ENCODE results near the gene POU2F1.

The POU2F1 gene

DNA sequence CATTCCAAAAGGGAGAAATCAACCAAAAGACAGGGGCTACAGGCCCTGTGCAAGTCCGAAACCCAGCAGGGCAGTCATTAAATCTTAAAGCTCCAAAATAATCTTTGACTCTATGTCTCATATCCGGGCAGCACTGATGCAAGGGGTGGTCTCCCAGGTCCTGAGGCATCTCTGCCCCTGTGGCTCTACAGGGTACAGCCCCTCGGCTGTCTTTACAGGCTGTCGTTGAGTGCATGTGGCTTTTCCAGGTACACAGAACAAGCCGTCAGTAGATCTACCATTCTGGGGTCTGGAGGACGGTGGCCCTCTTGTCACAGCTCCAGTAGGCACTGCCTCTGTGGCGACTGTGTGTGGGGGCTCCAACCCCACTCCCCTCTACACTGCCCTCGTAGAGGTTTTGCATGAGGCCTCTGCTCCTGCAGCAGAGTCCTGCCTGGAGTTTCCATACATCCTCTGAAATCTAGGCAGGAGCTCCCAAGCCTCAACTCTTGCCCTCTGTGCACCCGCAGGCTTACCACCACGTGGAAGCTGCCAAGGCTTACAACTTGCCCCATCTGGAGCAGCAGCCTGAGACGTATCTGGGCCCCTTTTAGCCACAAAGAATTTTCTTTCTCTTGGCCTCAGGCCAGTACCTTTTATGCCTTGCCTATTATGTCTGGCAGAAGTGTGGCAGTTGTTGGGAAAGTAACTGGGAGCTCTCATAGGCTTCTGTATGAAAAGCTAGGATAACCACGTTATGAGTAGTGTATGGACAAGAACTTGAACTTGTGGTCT, 52.5 kb downstream of the POU2F1 start:
- TF ChIP-seq, protein P1, sequence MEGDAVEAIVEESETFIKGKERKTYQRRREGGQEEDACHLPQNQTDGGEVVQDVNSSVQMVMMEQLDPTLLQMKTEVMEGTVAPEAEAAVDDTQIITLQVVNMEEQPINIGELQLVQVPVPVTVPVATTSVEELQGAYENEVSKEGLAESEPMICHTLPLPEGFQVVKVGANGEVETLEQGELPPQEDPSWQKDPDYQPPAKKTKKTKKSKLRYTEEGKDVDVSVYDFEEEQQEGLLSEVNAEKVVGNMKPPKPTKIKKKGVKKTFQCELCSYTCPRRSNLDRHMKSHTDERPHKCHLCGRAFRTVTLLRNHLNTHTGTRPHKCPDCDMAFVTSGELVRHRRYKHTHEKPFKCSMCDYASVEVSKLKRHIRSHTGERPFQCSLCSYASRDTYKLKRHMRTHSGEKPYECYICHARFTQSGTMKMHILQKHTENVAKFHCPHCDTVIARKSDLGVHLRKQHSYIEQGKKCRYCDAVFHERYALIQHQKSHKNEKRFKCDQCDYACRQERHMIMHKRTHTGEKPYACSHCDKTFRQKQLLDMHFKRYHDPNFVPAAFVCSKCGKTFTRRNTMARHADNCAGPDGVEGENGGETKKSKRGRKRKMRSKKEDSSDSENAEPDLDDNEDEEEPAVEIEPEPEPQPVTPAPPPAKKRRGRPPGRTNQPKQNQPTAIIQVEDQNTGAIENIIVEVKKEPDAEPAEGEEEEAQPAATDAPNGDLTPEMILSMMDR (IDR thresholded peaks at IDR 0.05; ENCODE audit: low read depth, low read length) = no peak
- no peak for DNase-seq (ENCODE audit: extremely low read depth, low read depth)

DNA sequence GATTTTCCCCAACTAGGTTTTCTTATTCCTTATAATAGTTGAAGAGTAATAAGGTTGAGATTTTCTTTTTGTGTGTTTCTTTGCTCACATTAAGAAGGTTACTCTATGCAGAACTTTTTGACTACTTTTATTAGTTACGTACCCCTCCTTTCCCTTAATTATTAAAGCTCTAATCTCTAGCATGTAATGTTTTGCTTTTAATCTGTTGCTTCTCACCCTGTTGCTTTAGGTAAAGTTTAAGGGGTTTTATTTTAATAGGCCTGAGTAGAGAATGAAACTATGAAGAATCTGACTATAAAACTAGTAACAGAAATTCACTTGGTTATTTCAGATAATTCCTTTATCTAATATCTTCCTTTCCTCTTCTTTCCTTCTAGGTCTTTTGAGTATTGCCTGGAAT, 53.4 kb downstream of the POU2F1 start:
- TF ChIP-seq, protein P1 (IDR thresholded peaks at IDR 0.05; ENCODE audit: low read depth, low read length) = no peak
- DNase-seq (ENCODE audit: extremely low read depth, low read depth) = no peak

DNA sequence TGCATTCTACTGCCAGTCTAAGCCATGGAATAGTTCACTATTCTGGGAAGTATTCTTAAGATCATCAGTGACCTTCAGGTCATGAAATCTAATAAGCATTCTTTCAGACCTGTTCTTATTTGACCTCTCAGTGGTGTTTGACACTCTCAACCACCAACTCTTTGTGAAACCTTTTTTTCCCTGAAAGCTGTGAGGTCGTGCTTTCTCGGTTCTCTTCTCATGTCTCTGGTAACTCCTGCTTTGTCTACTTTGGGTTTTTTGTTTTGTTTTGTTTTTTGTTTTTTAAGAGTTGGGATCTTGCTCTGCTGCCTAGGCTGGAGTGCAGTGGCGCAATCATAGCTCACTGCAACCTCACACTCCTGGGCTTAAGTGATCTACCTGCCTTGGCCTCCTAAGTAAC, 56.3 kb downstream of the POU2F1 start:
- DNase-seq (ENCODE audit: extremely low read depth, low read depth) = no peak

DNA sequence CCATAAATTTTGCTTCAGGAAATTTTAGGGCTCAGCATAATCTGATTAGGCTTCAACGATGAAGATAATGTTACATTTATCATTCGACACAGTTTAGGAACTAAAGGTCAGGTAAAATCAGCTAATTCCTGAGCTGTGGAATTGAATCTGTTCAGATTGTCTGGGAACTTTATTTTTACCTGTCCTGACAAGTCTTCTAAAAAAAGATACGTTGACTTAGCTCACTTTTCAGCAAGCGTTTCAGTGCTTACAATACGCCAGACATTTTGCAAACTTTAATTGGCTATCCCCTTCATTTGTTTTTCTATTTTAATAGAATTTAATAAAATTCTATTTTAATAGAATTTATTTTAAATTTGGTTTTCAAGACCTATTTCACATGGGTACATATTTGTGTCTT, 57.8 kb downstream of the POU2F1 start:
- TF ChIP-seq, protein P1 (IDR thresholded peaks at IDR 0.05; ENCODE audit: low read depth, low read length) = no peak

More for the DNA sequence above, 56.3 kb downstream of the POU2F1 start:
- TF ChIP-seq, protein P1 (IDR thresholded peaks at IDR 0.05; ENCODE audit: low read depth, low read length) = no peak

DNA sequence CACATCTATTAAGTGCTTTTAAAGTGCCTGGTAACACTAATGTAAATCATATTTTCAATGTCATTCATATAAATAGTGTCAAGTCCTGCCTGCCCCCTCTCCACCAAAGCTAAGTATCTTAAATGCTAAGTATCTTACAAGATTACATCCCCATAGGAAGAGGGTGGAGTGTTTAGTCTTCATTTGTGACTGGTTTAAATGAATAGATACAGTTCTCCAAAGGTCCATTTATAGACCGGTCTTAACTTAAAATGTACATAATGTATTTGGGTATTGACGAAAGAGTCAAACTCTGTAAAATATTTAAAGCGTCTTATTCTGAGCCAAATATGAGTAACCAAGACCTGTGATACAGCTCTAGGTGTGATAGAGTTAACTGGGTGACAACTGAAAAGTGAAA, 60.2 kb downstream of the POU2F1 start:
- no peak for DNase-seq (ENCODE audit: extremely low read depth, low read depth)
- TF ChIP-seq, protein P1 (IDR thresholded peaks at IDR 0.05; ENCODE audit: low read depth, low read length) = no peak

More for the DNA sequence above, 57.8 kb downstream of the POU2F1 start:
- DNase-seq (ENCODE audit: extremely low read depth, low read depth) = no peak

DNA sequence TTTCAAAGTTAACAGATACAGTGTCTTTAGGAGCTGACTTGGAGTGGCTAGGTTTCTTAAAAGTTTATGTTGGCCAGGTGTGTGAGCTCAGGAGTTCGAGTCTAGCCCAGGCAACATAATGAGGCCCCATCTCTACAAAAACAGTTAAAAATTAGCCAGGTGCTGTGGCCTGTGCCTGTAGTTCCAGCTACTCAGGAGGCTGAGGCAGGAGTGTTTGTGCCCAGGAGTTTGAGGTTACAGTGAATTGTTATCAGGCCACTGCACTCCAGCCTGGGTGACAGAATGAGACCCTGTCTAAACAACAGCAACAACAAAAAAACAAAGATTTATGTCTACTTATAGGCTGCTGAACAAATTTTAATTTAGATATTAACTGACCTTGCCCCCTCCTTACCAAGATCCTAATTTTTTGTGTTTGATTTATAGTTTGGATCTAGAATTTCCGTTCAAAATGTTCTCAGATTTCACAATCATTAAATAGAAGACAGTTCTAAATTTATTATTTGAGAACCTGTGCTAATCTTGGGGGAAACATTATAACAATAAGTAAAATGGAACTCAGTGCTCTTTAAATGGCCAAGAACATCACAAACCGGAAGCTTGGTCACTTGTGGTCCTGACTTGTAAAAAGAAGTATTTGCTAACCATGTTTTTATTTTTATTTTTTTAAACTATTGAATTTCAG, 67.8 kb downstream of the POU2F1 start:
- no peak for DNase-seq (ENCODE audit: extremely low read depth, low read depth)
- TF ChIP-seq, protein P1 (IDR thresholded peaks at IDR 0.05; ENCODE audit: low read depth, low read length) = no peak

DNA sequence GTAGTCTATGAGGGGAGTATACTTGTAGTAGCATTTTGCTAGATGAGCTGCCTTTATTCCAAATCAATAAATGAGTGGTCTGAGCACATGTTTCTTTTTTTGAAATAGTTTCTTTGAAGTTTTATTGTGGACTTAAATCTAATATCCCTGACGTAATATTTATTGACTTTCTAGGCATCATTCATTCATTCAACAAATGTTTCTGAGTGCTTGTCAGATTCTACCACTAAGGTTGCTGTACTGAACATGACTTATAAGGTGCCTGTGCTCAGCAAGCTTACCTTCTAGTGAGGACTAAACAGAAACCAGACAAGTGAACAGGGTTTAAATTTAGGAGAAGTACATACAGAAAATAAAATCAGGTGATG, 68.4 kb downstream of the POU2F1 start:
- no peak for DNase-seq (ENCODE audit: extremely low read depth, low read depth)
- TF ChIP-seq, protein P1 (IDR thresholded peaks at IDR 0.05; ENCODE audit: low read depth, low read length) = no peak
